Measurements from ENCODE around the gene ADARB1.

Gene ADARB1

DNA sequence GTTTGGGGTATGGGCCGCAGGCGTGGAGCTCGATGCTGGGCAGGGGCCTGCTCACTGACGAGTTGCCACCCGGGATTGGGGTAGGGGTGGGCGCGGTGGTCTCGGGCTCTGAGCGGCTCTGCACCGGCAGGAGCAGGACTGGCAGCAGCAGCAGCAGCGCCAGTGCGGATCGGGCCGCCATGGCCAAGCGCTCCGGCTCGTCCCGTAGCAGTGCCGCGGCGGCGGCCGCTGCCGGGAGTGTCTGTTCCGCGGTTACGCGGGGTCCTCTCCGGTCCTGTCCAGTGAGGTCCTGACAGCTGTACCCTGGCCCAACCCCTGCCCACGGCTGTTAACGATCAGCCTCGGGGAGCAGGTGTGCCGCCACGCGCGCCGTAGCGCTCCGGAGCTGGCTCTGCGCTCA, 26.5 kb downstream of the ADARB1 start:
- DNase-seq = no peak

DNA sequence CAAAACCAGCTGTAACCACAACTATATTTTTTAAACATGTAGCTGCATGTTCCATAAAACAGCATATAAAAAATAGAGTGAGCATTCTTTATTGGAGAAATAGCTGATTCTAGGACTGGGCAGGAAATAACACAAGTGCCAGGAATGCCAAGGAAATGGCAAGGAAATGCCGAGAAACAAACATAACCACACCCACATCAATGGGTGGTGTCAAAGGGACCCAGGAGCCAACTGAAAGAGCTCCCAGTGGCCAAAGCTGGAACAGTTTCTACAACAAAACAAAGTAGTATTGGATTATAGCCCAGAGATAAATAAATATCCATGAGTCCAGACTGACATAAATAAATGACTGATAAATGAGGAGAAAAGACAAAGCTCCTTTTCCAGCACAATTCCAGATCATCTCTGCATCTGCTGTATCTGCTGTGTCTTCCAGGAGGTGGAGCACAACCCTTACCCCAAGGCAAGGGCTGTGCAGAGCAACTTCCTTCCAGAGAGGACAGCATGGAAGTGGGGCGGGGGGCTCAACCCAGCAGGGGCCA, 28.1 kb downstream of the ADARB1 start:
- DNase-seq = no peak

DNA sequence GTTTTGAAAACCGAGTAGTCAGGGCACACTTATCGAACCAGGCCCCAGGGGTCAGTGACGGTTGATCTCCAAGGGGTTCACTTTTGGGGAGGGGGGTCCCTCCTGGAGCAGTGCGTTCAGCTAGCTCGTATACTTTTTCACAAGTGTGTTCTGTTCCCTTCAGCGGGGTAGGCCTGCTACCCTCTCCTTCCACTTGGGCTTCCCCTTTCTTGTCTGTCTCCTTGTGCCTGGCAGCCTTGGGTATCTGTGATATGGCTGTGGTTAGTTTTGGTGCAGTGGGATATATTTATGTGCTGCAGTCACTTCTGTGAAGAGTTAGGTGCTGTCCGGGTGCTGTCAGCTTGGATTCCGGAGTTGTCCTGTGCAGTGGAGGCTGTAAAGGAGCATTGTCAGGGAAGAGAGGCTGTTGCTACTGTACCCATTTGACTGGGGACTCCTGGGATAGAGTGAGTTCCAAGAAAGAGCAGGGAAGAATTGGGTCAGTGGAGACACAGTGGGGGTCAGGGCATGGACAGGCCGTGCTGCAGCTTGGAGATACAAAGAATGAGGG, 29.7 kb downstream of the ADARB1 start:
- DNase-seq = no peak

DNA sequence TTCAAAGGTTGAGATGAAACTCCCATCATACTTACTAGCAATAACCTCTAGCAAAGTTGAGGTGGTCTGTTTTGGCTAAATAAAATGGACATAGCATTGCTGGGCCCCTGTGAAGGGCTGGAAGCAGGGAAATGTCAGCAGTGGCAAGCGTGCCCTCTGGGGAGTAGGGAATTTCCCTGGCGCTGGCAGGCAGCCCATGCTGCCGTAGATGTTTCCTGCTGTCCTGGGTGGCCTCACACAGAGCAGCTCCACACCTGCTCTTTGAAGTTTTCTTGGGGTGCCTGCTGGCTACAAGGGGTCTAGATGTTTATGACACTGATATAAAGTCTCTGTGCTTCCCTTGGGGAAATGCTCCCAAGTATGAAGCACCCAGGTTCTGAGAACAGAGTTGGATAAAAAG, 30.2 kb downstream of the ADARB1 start:
- DNase-seq = peak; percentile 17

DNA sequence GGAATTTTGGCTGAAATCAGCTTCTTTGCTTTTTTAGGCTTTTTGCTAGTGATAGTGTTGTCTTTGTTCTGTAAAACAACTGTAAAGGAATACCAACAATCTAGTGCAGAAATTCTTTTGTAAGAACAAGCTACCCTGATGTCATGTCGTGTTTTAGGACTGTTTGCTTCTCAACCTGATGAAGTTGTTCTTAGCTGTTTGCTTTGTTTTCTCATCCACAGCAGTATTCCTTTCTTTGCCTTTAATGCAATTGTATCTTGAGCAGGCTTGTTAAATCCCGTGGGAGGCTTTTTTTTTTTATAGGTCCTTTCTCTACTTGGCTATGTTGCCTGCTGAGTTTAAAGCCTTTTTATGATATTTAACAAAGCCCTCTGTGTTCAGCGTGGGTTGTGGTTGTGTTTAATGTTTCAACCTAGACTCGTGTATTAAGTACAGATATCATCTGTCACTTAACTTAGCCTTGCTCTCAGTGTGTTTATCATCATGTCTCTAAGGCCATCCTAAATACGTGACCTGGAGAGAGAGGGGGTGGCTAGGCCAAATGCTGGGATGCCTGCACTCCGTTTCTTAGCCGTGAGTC, 31.6 kb downstream of the ADARB1 start:
- DNase-seq = no peak

DNA sequence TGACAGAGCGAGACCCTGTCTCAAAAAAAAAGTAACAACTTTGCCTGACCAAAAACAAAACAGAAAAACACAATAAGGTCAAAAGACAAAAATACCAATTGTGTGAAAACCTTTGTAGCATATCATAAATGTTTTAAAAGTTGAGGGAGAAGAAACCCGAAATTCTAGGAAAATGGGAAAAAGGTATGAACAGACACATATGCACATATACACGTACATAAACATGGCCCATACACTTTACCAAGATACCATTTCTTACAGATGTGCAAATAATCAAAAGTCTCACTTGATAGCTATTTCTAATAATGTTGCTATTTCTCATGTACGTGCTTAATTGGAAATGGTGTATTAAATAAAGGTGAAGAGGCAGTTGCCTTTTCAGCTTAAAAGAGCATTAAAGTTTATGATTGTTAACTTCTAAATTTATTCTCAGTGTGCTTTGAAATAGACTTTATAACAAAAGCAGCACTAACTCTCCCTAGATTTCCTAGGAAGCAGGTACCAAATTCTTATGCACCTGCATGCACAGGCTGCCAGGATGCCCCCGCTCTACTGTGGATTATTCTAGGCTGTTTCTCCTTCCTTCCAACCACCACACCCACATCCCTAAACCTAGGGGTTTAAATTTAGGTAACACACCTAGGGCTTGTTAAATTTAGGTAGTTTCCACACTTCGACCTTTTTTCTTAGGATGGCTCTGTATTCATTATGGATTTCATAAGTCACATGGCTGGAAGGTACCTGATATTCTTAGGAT, 33.8 kb downstream of the ADARB1 start:
- no peak for DNase-seq

DNA sequence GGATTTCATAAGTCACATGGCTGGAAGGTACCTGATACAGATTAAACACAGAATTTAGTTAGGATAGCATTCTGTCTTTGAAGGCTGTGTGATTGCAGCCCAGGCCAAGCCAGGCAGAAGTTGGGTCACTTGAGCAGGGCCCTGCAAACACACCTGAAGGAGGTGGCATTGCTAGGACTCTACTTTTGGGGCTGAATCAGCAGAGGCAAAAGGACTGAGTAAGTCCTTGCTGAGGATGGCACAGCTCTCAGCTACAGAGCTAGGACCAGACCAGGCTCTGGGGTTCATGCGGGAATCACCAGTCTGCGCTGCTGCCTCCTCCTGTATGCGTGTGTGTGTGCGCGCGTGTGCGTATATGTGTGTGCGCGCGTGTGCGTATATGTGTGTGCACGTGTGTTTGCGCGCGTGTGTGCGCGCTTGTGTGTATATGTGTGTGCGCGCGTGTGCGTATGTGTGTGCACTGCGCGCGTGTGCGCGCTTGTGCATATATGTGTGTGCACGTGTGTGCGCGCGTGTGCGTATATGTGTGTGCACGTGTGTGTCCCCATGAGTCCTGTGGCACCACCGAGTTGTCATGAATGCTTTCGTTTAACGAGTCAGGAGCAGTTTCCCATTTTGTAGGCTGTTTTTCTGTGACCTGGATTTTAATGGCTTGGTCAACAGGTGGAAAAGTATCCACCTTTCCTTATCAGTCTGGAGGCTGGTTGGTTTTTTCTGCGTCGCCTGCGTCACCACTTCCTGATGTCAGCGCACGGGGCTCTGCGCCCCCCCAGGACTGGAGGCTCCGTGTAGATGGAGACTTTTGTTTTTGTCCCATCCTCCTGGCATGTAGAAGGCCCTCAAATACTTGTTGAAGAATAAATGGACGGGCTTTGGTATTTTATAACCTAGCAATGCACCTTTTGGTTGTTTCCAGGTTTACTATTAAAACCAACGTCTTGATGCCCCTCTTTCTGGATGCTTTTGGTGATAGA, 34.7 kb downstream of the ADARB1 start:
- no peak for DNase-seq

DNA sequence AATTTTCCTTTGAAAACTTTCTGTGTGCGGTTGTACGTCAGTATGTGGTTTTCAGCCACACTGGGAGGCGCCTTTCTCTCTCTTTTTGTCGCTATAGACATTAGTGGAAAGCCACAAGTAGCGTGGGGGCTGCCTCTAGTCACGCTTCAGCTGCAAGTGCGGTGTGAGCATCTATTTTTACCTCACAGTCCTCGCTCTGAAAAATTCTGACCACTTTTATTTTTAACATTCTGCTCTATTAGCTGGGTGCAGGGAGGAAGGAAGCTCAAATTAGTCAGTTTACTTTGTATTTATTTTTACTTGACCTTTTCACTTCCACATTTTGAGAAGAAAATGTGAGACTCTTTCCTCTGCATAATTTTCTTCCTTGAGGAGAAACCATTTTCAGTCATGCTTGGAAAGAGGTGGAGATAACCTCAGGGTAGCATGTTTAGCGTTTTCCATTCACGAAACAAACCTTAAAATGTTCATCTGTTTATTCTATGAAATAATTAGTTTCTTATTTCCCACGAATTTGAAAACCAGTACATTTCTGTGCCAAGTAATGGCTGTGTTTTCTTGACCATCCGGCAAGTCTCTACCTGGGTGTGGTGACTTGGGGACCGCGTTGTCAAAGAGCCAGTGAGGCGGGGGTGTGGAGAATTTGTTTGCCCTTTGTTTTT, 35.6 kb downstream of the ADARB1 start:
- no peak for DNase-seq

DNA sequence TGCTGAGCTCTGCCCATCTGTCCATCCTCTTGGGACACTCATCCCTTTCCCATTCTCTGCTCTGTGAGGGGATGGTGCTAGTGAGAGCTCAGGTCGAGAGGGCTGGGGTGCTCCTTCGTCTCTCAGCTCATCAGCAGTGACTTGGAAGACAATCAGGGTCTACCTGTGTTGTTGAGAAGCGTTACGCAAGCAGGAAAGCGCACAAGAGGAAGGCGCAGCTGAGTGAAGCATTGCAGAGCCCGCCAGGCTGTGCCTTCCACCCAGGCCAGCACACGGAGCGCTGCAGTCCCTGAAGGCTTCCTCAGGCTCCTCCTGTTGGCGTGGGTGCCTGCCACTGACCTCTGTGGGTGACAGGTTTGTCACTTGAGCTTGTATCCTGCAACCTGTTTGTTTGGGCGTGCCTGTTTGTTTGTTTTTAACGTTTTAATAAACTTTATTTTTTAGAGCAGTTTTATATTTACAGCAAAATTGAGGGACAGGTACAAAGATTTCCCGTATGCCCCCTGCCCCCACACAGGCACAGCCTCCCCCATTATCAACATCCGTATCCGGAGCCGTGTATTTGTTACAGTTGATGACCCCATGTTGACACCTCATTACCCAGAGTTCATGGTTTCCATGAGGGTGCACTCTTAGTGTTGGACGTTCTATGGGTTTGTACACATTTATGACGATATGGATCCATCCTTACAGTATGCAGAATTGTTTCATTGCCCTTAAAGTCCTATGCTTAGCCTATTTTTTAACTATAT, 36.7 kb downstream of the ADARB1 start:
- DNase-seq = no peak

DNA sequence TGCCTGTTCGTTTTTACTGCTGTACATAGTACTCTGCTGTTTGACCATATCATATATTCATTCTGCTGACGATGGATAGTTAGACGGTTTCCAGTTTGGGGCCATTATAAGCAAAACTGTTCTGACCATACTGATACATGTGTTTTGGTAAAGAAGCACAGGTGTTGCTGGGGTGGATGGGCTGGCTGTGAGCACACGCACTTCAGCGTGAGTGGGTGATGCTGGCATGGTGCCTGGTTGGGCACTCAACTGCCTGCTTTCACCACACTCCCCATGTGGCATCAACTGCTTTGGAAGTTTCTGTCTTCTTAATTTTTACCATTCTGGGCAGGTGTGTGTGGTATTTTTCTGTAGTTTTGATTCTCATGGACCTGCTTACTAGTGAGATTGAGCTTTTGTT, 37.3 kb downstream of the ADARB1 start:
- DNase-seq = no peak

DNA sequence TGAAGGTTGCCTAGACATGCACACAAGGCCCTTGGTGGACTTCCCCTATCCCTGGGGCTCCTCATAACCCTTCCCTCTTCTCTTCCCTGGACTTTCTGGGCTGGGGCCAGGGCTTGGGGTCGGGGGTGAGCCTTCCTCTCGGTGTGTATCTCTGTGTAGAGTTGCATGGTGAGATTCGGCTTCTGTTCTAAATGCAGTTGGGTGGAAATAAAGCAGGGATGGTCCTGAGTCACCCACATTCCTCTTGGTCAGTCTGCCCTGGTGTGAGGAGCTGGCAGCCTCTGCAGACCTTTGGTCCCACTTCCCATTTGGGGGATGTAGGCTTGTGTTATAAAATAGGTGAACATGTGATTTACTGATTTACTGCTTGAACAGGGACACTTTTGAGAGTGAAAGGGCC, 38.0 kb downstream of the ADARB1 start:
- no peak for DNase-seq

DNA sequence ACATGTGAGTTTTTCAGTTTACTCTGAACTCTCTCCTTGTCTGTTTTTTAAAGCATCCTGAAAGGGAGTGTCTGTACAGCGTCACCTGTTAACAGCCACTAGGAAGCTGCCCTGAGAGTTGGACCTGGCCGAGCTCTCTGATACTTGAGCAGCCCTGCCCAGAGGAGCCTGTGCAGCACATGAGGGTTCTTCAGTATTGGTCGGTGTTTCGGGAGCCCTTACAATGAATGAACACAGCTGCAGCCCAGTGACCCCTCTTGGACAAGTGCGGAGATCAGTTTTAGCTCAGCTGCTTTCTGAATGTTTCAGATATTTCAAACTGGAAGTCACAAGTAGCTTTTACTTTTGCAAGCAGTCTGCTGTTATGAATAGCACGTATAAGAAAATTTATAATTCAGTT, 39.2 kb downstream of the ADARB1 start:
- DNase-seq = no peak

DNA sequence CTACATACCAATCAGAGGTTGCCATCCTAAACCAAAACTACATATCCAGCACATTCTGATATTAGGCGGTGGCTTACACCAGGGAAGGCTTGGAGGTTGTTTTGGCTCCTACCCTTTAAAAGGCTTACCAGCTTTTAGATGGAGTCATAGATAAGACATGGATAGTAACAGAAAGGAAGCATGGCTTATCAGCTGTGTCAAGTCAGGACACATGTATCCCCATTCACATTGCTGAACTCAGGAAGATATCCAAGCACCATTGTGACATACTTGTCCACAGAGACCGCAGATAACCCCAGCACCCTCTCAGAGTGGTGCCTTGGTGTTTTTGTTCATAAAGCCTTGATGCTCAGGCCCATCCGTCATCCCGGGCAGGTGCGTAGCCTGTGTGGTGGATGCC, 39.7 kb downstream of the ADARB1 start:
- DNase-seq = no peak

DNA sequence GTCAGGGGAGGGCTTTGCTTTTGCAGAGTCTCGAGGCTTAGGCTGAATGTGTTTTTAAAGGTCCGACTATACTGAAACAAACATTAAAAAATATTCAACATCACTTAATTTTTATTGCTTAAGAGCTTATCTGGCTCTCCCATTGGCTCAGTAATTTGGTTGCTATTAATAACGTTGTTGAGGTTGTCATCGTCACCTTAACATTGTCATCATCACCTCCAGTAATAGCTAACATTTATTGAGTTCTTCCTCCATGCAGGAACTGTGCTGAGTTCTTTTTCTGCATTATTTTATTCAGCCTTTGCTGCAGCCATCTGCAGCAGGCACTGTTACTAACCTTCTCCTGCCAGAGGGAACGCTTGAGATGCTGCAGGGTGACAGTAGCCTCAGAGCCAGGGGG, 40.1 kb downstream of the ADARB1 start:
- no peak for DNase-seq

DNA sequence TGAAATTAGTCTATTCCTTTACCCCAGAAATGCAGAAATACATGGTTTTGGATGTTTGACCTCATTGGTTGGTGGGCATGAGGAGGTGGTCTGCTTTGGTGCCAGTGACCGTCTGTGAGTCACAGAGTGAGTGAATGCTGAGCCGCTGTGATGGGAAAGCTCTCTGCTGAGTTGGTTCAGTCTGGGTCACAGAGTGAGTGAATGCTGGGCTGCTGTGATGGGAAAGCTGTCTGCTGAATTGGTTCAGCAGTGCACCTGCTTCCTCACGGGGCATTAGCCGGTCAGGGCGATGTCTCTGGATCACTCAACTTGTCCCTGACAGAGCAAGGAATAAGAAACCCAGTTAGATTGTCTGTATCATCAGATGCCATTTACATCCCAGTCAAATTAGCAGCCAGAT, 40.8 kb downstream of the ADARB1 start:
- DNase-seq = no peak

DNA sequence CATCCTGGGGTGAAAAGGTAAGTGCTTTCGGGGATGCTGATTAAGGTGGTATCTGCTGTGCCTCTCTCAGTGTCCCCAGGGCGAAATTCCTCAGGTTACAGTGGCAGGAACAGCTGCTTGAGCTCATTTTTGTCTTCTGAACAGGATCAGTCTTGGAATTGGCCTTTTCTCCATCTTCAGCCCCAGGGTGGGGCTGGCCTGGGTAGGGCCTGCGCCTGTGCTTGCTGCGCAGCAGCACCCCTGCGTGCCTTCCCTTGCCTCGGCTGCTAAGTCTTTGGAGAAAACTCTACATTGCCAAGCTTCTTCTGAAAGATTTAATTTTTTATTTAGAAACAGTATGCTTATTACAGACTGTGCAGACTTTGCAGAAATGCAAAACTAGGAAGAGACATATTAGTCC, 41.7 kb downstream of the ADARB1 start:
- no peak for DNase-seq

DNA sequence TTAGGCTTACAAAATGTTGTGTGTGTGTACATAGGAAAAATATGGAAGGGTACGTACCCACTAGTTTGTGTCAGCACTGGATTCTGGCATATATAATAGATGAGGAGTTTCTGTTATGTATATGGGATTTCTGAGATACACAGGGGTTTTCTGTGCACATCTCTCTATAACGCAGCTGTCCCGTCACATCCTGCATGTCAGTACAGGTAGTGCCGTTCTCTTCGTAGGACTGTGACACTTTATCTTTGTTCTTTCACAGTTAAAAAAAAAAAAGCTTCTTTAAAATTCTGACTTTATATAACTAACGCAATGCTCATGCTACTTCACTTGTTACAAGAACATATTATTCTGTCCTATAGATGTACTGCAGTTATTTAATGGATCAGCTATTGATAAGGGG, 42.9 kb downstream of the ADARB1 start:
- DNase-seq = no peak

DNA sequence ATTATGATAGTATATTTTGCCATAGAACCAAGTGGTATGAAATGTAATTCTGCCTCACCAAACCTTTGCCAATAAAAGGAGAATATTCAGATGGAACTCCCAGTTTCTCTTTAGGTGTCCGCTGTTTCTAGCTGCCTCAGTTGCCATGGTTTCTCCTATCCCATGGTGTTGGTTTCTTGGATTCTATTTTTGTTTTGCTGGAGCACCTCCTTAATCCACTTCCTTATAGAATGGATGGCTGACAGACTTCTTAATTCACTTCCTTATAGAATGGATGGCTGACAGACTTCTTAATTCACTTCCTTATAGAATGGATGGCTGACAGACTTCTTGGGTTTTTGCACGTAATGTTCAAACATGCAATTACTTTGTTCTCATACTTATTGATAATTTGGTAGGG, 43.7 kb downstream of the ADARB1 start:
- no peak for DNase-seq

DNA sequence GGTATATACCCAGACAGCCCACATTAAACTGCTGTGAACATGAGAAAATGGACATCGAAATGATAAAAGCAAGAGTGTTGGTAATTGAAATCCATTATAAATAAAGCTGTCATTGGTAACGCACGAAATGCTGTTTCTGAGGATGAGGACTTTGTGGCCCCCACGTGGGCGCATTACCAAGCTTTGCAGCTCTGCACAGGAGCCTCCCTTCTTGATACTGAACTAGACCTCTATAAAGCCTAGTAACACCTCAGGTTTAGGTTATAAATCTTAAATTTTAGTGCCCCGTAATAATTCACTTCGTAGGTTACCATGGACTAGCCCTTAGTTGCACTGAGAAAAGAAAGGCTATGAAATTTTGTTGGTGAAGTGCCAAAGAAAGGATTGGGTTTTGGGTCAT, 45.4 kb downstream of the ADARB1 start:
- DNase-seq = no peak

DNA sequence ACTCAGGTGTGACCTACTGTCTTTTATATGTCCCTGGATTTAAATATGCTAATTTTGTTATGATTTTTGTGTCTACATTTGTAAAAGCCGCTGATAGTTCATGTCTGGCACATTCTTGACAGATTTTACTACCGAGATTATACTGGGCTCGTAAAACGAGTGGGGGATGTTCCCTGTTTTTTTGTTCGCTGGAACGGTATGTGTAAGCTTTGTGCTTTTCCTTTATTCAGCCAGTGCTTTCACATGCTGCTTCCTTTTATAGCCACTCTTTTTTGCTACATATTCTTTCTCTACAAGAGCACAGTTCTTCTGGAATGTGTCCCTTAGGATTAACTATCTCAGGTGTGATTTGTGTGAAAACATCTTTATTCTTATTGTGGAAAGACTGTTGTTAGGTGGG, 46.6 kb downstream of the ADARB1 start:
- DNase-seq = no peak

DNA sequence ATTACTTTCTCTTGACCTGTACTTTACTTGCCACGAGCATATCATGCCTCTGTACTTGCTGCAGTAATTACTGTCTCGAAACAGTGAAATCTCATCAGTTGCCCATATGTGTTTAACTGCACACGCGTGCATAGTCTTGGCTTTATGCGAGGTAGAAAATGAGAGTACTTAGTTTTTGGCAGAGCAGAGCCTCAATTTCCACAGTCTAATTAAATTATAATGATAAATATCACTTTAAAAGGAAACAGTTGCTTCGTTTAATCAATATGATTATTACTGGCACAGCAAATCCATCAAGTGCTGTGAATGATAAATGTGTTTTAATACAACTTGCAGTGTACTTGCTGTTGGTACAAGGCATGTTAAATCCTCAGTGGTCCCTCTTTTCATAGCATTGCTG, 47.6 kb downstream of the ADARB1 start:
- DNase-seq = no peak

Measured in NCI-H1092 treated with DMSO at 0.1 percent for 48 hours (cell line).